Measurements from ENCODE around the gene SLCO3A1.
A peak's percentile ranks its signal among the peaks of the same experiment; 100 is the strongest.

SLCO3A1 gene

DNA sequence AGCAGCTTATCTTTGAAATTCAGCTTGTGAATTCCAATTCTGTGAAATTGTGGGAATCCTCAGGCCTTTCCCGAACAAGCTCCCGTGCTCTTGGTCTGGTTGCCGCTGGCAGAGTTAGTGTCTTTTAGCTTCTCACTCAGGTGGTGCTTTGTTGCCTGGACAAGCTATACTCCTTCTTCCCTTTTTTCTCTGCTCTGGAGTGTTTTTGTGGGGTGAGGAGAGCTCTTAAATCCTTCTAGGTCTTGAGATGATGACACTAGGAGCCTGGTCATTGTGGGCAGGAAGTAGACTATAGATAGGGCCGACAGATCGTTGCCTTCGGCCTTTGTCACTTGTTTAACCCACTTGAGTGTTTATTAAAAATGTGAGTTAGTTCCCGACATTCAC is 93.8 kb downstream of the SLCO3A1 start:
- Histone ChIP-seq H2AFZ (ENCODE audit: low read depth, low read length) (no peak overlapping the region), H3K4me3 (ENCODE audit: low read depth in 1 of 2, low read length in 2 of 2) (no peak overlapping the region), H3K36me3 (ENCODE audit: insufficient read depth, low read length) (no peaks in the 10 kb centered on the region), H3K4me1 (ENCODE audit: insufficient read depth, low read length) (no peaks in the 10 kb centered on the region), H3K9ac (ENCODE audit: low read depth, low read length) (no peak overlapping the region), H3K79me2 (ENCODE audit: insufficient read depth, low read length) (no peaks in the 10 kb centered on the region), H3K9me3 (ENCODE audit: insufficient read depth, low read length, severe bottlenecking) (no peaks in the 10 kb centered on the region), H4K20me1 (ENCODE audit: insufficient read depth, low read length) (no peaks in the 10 kb centered on the region), H3K27ac (ENCODE audit: low read length) (no peak overlapping the region), H3K4me2 (ENCODE audit: insufficient read depth, low read length) (no peak overlapping the region), H3K27me3 (ENCODE audit: insufficient read depth, low read length, poor library complexity) (no peaks in the 10 kb centered on the region)
- DNase-seq (no peak), ATAC-seq (ENCODE audit: insufficient read depth, low read depth) (no peak)
- no peak for TF ChIP-seq EZH2 (IDR thresholded peaks at IDR 0.05; ENCODE audit: borderline replicate concordance, low read depth, low read length, severe bottlenecking)

DNA sequence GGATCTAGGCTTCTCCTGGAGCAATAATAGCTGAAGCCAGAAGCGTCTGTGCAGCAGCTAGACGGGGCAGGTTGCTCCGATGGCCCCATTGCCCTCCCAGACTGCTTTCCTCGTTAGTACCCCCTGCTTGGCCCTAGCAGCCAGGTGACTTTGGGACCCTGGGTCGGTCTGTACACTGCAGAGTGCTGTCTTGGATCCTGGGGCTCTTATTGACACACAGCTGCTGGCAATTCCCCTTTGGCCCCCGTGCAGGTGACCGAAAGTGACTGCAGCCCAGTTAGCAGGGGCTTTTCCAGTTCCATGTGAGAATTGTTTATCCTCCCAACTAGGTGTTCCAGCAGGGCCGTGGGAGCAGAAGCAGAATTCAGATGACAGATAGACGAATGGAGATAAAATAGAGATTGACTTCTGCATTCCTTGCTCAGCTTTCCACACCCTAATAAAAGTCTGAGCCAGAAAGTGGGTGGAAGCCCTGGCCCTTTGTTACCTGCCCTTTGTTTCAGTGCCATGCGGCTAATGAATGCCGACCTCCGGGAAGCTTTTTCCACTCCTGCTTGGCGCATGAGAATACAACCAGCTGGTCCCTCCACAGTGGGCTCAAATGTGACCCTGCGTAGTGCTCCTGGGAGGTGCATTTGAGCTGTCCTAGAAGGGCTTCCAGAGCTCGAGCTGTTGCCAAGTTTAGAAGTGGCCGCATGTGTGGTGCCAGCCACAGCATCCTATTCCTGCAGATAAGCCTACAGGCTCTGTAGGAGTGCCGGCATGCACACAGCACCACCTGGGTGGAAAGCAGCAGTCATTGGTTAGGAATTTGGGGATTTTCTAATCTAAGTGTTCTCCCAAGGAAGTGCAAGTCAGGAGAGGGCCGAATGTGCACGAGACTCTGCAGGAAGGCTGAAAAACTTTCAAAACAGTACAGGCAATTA is 94.4 kb downstream of the SLCO3A1 start:
- no peak overlapping the region for H3K9ac ChIP-seq (ENCODE audit: low read depth, low read length)
- H3K4me1 ChIP-seq (ENCODE audit: insufficient read depth, low read length), result no peaks in the 10 kb centered on the region
- no peak for DNase-seq
- H3K9me3 ChIP-seq (ENCODE audit: insufficient read depth, low read length, severe bottlenecking), result no peaks in the 10 kb centered on the region
- H3K4me2 ChIP-seq (ENCODE audit: insufficient read depth, low read length), result no peak overlapping the region
- no peaks in the 10 kb centered on the region for H3K79me2 ChIP-seq (ENCODE audit: insufficient read depth, low read length)
- no peak overlapping the region for H2AFZ ChIP-seq (ENCODE audit: low read depth, low read length)
- no peaks in the 10 kb centered on the region for H3K36me3 ChIP-seq (ENCODE audit: insufficient read depth, low read length)
- H3K27ac ChIP-seq (ENCODE audit: low read length), result no peak overlapping the region
- no peak overlapping the region for H3K4me3 ChIP-seq (ENCODE audit: low read depth in 1 of 2, low read length in 2 of 2)
- ATAC-seq (ENCODE audit: insufficient read depth, low read depth), result no peak
- TF ChIP-seq EZH2 (IDR thresholded peaks at IDR 0.05; ENCODE audit: borderline replicate concordance, low read depth, low read length, severe bottlenecking), result no peak
- TF ChIP-seq, protein P1, sequence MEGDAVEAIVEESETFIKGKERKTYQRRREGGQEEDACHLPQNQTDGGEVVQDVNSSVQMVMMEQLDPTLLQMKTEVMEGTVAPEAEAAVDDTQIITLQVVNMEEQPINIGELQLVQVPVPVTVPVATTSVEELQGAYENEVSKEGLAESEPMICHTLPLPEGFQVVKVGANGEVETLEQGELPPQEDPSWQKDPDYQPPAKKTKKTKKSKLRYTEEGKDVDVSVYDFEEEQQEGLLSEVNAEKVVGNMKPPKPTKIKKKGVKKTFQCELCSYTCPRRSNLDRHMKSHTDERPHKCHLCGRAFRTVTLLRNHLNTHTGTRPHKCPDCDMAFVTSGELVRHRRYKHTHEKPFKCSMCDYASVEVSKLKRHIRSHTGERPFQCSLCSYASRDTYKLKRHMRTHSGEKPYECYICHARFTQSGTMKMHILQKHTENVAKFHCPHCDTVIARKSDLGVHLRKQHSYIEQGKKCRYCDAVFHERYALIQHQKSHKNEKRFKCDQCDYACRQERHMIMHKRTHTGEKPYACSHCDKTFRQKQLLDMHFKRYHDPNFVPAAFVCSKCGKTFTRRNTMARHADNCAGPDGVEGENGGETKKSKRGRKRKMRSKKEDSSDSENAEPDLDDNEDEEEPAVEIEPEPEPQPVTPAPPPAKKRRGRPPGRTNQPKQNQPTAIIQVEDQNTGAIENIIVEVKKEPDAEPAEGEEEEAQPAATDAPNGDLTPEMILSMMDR (IDR thresholded peaks at IDR 0.05; ENCODE audit: borderline replicate concordance, extremely low read depth, low read length, poor library complexity, severe bottlenecking), result no peak
- H4K20me1 ChIP-seq (ENCODE audit: insufficient read depth, low read length), result no peaks in the 10 kb centered on the region
- no peaks in the 10 kb centered on the region for H3K27me3 ChIP-seq (ENCODE audit: insufficient read depth, low read length, poor library complexity)

DNA sequence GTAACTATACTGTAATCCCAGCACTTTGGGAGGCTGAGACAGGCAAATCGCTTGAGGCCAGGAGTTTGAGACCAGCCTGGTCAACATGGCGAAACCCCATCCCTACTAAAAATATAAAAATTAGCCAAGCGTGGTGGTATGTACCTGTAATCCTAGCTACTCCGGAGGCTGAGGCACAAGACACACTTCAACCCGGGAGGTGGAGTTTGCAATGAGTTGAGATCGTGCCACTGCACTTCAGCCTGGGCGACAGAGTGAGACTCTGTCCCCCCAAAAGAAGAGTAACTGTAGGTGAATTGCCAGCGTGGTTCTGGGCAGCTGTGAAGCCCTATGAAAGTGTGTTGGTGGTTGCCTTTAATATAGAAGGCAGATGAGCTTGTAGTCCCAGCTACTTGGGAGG is 95.9 kb downstream of the SLCO3A1 start:
- Histone ChIP-seq H3K9me3 (ENCODE audit: insufficient read depth, low read length, severe bottlenecking) (no peaks in the 10 kb centered on the region), H3K9ac (ENCODE audit: low read depth, low read length) (no peak overlapping the region), H4K20me1 (ENCODE audit: insufficient read depth, low read length) (no peaks in the 10 kb centered on the region), H3K27me3 (ENCODE audit: insufficient read depth, low read length, poor library complexity) (no peaks in the 10 kb centered on the region), H3K36me3 (ENCODE audit: insufficient read depth, low read length) (no peaks in the 10 kb centered on the region), H3K4me3 (ENCODE audit: low read depth in 1 of 2, low read length in 2 of 2) (no peak overlapping the region), H3K4me2 (ENCODE audit: insufficient read depth, low read length) (no peak overlapping the region), H3K27ac (ENCODE audit: low read length) (no peak overlapping the region), H2AFZ (ENCODE audit: low read depth, low read length) (no peak overlapping the region), H3K4me1 (ENCODE audit: insufficient read depth, low read length) (no peaks in the 10 kb centered on the region), H3K79me2 (ENCODE audit: insufficient read depth, low read length) (no peaks in the 10 kb centered on the region)
- DNase-seq, result no peak
- ATAC-seq (ENCODE audit: insufficient read depth, low read depth), result no peak
- TF ChIP-seq, protein P1 (IDR thresholded peaks at IDR 0.05; ENCODE audit: borderline replicate concordance, extremely low read depth, low read length, poor library complexity, severe bottlenecking), result no peak
- no peak for TF ChIP-seq EZH2 (IDR thresholded peaks at IDR 0.05; ENCODE audit: borderline replicate concordance, low read depth, low read length, severe bottlenecking)

DNA sequence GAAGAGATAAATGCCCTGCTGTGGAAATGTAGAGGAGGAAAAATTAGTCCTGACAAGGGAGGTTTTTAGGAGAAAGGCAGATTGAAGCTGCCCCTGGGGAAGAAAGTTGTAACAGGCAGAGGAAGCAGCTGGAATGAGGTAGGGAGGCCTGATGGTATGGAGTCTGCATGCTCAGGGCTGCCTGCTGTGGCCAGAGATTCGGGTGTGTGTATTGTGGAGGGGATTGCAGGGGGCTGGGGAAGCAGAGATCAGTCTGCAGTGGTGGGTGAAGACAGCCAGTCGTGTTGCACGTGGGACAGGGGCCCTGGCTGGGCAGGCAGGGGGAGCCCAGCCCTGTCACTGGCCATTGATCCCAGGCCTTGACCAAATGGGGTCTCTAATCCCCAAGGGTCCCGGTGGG is 96.5 kb downstream of the SLCO3A1 start:
- Histone ChIP-seq H3K79me2 (ENCODE audit: insufficient read depth, low read length) (no peaks in the 10 kb centered on the region), H3K27ac (ENCODE audit: low read length) (no peak overlapping the region), H3K36me3 (ENCODE audit: insufficient read depth, low read length) (no peaks in the 10 kb centered on the region), H3K4me2 (ENCODE audit: insufficient read depth, low read length) (no peak overlapping the region), H3K4me1 (ENCODE audit: insufficient read depth, low read length) (no peaks in the 10 kb centered on the region), H3K9ac (ENCODE audit: low read depth, low read length) (no peak overlapping the region), H4K20me1 (ENCODE audit: insufficient read depth, low read length) (no peaks in the 10 kb centered on the region), H3K27me3 (ENCODE audit: insufficient read depth, low read length, poor library complexity) (no peaks in the 10 kb centered on the region), H2AFZ (ENCODE audit: low read depth, low read length) (no peak overlapping the region), H3K4me3 (ENCODE audit: low read depth in 1 of 2, low read length in 2 of 2) (no peak overlapping the region), H3K9me3 (ENCODE audit: insufficient read depth, low read length, severe bottlenecking) (no peaks in the 10 kb centered on the region)
- TF ChIP-seq, protein P1 (IDR thresholded peaks at IDR 0.05; ENCODE audit: borderline replicate concordance, extremely low read depth, low read length, poor library complexity, severe bottlenecking), result no peak
- no peak for TF ChIP-seq EZH2 (IDR thresholded peaks at IDR 0.05; ENCODE audit: borderline replicate concordance, low read depth, low read length, severe bottlenecking)
- ATAC-seq (ENCODE audit: insufficient read depth, low read depth) (0 out of 3 replicates have a peak, but pooled peaks have one; percentile 30), DNase-seq (no peak)
